ENCODE results near the gene ACAD10.

- TF ChIP-seq USF1 (IDR thresholded peaks at IDR 0.05) (no peak), RAD21 (IDR thresholded peaks at IDR 0.05; ENCODE audit: low read depth) (no peak), REST (IDR thresholded peaks at IDR 0.05; ENCODE audit: low read depth) (no peak), EP300 (IDR thresholded peaks at IDR 0.05; ENCODE audit: borderline replicate concordance) (no peak), ZBTB7A (IDR thresholded peaks at IDR 0.05; ENCODE audit: low read depth) (no peak), MAX (IDR thresholded peaks at IDR 0.05) (no peak), TAF1 (IDR thresholded peaks at IDR 0.05; ENCODE audit: low read depth) (no peak), FOXM1 (IDR thresholded peaks at IDR 0.05; ENCODE audit: borderline replicate concordance, low read depth) (no peak), CREB1 (IDR thresholded peaks at IDR 0.05; ENCODE audit: low read depth) (no peak), YY1 (IDR thresholded peaks at IDR 0.05; ENCODE audit: low read depth) (no peak), NFIC (IDR thresholded peaks at IDR 0.05) (no peak), TCF12 (IDR thresholded peaks at IDR 0.05; ENCODE audit: low read depth) (no peak)
Observed at GRCh38 chr12:111638556-111638955, 47.3 kb upstream of the ACAD10 start.
